HepG2 (cell line): ENCODE data around the gene MXRA8. TPM values are rescaled to one million over a fixed set of nuclear protein-coding genes. Genes with fewer than 3 reads are reported as not detected.

Experiments
- ATAC-seq: fragments of 200-7000 bp; cut with Tn5 transposase; 3 replicates; pipeline ENCODE4 v1.9.1; 2020; ENCODE audit warnings: mild to moderate bottlenecking, moderate library complexity
- BruUV-seq: library from RNA; stranded (reverse); fragments of 400-500 nt; replicated peaks from 2 replicates; lab custom pipeline; 2021; lab: Mats Ljungman, UMichigan
- CTCF ChIA-PET: fragments of 300-600 bp; formaldehyde crosslinking; extraction: SDS; loops from one replicate; lab custom pipeline; 2021; ENCODE audit warnings: low total read pairs, inconsistent platforms, low intra/inter-chr PET ratio; lab: Yijun Ruan, JAX
- POLR2A ChIA-PET: fragments of 350-600 bp; sonication (Branson Sonifier 250); formaldehyde crosslinking; loops from one replicate; lab custom pipeline; 2020; ENCODE audit warnings: antibody characterized with exemption, inconsistent platforms; lab: Yijun Ruan, JAX
- DNase-seq: peaks from one replicate; pipeline ENCODE4 v3.0.0-alpha.2; 2015; ENCODE audit warnings: low spot score
- FAIRE-seq: peaks from 3 replicates; lab custom pipeline; 2011; peaks lifted over from hg19 to GRCh38; lab: Jason Lieb, UNC
- H2AFZ ChIP-seq: one replicate; pipeline ENCODE4 v1.6.1; 2011; ENCODE audit warnings: low read length, inconsistent platforms
- H3K27ac ChIP-seq: fragments of 300-600 bp; 3 replicates; pipeline ENCODE4 v1.8.0; 2011; ENCODE audit warnings: mixed run types, mild to moderate bottlenecking, mixed read lengths, low read length, inconsistent platforms; ENCODE audit not compliant: insufficient read depth; ENCODE audit errors: extremely low read length
- H3K27me3 ChIP-seq, 2 experiments: fragments of 200-600 bp in 1 of 2; 2 replicates in 1 of 2; 3 replicates in 1 of 2; pipeline versions ENCODE4 v1.6.0 to v1.8.0; 2011; ENCODE audit warnings: low read length in 2 of 2, mild to moderate bottlenecking in 2 of 2, moderate library complexity in 2 of 2, inconsistent platforms in 1 of 2; ENCODE audit not compliant: insufficient read depth in 2 of 2, control insufficient read depth in 1 of 2
- H3K36me3 ChIP-seq, 2 experiments: fragments of 200-600 bp in 1 of 2; replicated peaks in 1 of 2; 2 replicates in 1 of 2; 3 replicates in 1 of 2; pipeline versions ENCODE4 v1.5.1 to v1.8.0; 2011; ENCODE audit warnings: low read length in 2 of 2, inconsistent platforms in 1 of 2; ENCODE audit not compliant: insufficient read depth in 2 of 2, control insufficient read depth in 1 of 2
- H3K4me1 ChIP-seq: 2 replicates; pipeline ENCODE4 v1.5.1; 2012; ENCODE audit warnings: low read length, inconsistent platforms; ENCODE audit not compliant: insufficient read depth
- H3K4me2 ChIP-seq: 2 replicates; pipeline ENCODE4 v1.6.0; 2011; ENCODE audit warnings: low read depth, low read length, inconsistent platforms
- H3K4me3 ChIP-seq, 3 experiments: fragments of 200-600 bp in 1 of 3; sonication (generic), shearing (Covaris generic) in 1 of 3; replicated peaks in 1 of 3; 2 replicates each; pipeline ENCODE4 v1.5.1; 2011 to 2016; ENCODE audit warnings: low read length in 3 of 3, inconsistent platforms in 2 of 3, low read depth in 2 of 3, mild to moderate bottlenecking in 2 of 3, control low read depth in 1 of 3, mixed read lengths in 1 of 3; ENCODE audit not compliant: insufficient read depth in 1 of 3
- H3K79me2 ChIP-seq: one replicate; pipeline ENCODE4 v1.6.1; 2011; ENCODE audit warnings: low read length, inconsistent platforms; ENCODE audit not compliant: insufficient read depth
- H3K9ac ChIP-seq: 2 replicates; pipeline ENCODE4 v1.6.0; 2011; ENCODE audit warnings: mild to moderate bottlenecking, low read depth, low read length, inconsistent platforms; ENCODE audit not compliant: insufficient read depth
- H3K9me3 ChIP-seq: 2 replicates; pipeline ENCODE4 v1.5.1; 2012; ENCODE audit warnings: mild to moderate bottlenecking, low read length
- H4K20me1 ChIP-seq: 2 replicates; pipeline ENCODE4 v1.6.0; 2011; ENCODE audit warnings: inconsistent platforms, mild to moderate bottlenecking, low read length, moderate library complexity; ENCODE audit not compliant: insufficient read depth
- ARNTL ChIP-seq: sonication (generic); formaldehyde crosslinking; IDR thresholded peaks from 2 replicates; pipeline ENCODE4 v1.4.0; 2020; ENCODE audit warnings: mild to moderate bottlenecking, missing genetic modification reagents
- LCORL ChIP-seq, 2 experiments: fragments of 450-650 bp in 1 of 2; sonication (generic) in 1 of 2; formaldehyde crosslinking in 1 of 2; IDR thresholded peaks; 2 replicates each; pipeline versions ENCODE4 v1.5.0 to v1.6.1; 2017 to 2020; ENCODE audit warnings: antibody characterized with exemption in 1 of 2, missing genetic modification reagents in 1 of 2
- NFIB ChIP-seq: sonication (generic); formaldehyde crosslinking; IDR thresholded peaks from 2 replicates; pipeline ENCODE4 v1.9.0; 2021; ENCODE audit warnings: missing genetic modification reagents, mild to moderate bottlenecking, borderline replicate concordance
- NFYC ChIP-seq: IDR thresholded peaks from 2 replicates; pipeline ENCODE4 v1.6.1; 2016; ENCODE audit warnings: missing genetic modification reagents, missing compliant biosample characterization
- NR2F6 ChIP-seq, 2 experiments: IDR thresholded peaks; 2 replicates each; pipeline ENCODE4 v1.6.1; 2016; ENCODE audit warnings: antibody characterized with exemption in 1 of 2, mild to moderate bottlenecking in 1 of 2
- POLR2G ChIP-seq: fragments of 200-400 bp; formaldehyde crosslinking; IDR thresholded peaks from 2 replicates; pipeline ENCODE4 v1.6.1; 2018; ENCODE audit warnings: mild to moderate bottlenecking, low read depth, low read length, moderate library complexity
- THAP11 ChIP-seq: IDR thresholded peaks from 2 replicates; pipeline ENCODE4 v1.6.1; 2016; ENCODE audit warnings: missing biosample characterization, missing genetic modification reagents
- XRCC5 ChIP-seq: fragments of 200-400 bp; formaldehyde crosslinking; optimal IDR thresholded peaks from 2 replicates; pipeline ENCODE3; 2017; ENCODE audit warnings: mild to moderate bottlenecking, low read length
- ZFP36 ChIP-seq: fragments of 150-350 bp; IDR thresholded peaks from 2 replicates; pipeline ENCODE4 v1.6.1; 2018; ENCODE audit warnings: borderline replicate concordance, low read length, low read depth; ENCODE audit not compliant: partially characterized antibody
- ZKSCAN8 ChIP-seq: IDR thresholded peaks from 2 replicates; pipeline ENCODE4 v1.6.1; 2016; ENCODE audit warnings: borderline replicate concordance, missing genetic modification reagents, missing compliant biosample characterization
- ZNF772 ChIP-seq: sonication (generic); formaldehyde crosslinking; IDR thresholded peaks from 2 replicates; pipeline ENCODE4 v1.5.0; 2020; ENCODE audit warnings: mild to moderate bottlenecking, missing genetic modification reagents
- ZSCAN29 ChIP-seq: sonication (generic); formaldehyde crosslinking; conservative IDR thresholded peaks from 2 replicates; pipeline ENCODE4 v1.4.0; 2020; ENCODE audit warnings: mild to moderate bottlenecking, missing genetic modification reagents
- WGBS: methylation state at CpG from one replicate; pipeline ENCODE4 v1.1.6; 2017; ENCODE audit warnings: low lambda C conversion rate; 5-methylcytosine and 5-hydroxymethylcytosine counted together
- in situ Hi-C: cut with HindIII; loops from 2 replicates; pipeline ENCODE4 v1.10.0; 2017; ENCODE audit warnings: low pct_unique_long_range_greater_than_20kb; ENCODE audit not compliant: extremely low pct_ligation_motif_present
- intact Hi-C: fragments of 100-400 bp; cut with micrococcal nuclease; formaldehyde crosslinking; loops from one replicate; pipeline ENCODE4 v1.10.0; 2022; ENCODE audit not compliant: unreplicated experiment
- polyA plus RNA-seq, 8 experiments: library from polyadenylated mRNA; depleted of rRNA in 3 of 8; stranded (reverse) in 7 of 8; unstranded in 1 of 8; fragments of >200 nt; fragmentation: Illumina TruSeq in 4 of 8; extraction: Trizol in 4 of 8; gene quantifications; 2 replicates each; pipeline versions ENCODE4 v1.2.1 to v1.2.3, GENCODE V29; 2011 to 2016; ENCODE audit warnings: low read depth in 4 of 8, missing spikeins in 1 of 8, mixed read lengths in 1 of 8; ENCODE audit not compliant: insufficient read depth in 1 of 8
- total RNA-seq, 5 experiments: library from RNA; depleted of rRNA; stranded (reverse); fragments of >200 nt; fragmentation: Illumina TruSeq; extraction: Trizol; gene quantifications; 2 replicates each; pipeline ENCODE4 v1.2.3, GENCODE V29; 2016; ENCODE audit warnings: low read depth in 1 of 5
- TF ChIP-seq, protein P1 (sequence below): IDR thresholded peaks from 2 replicates; pipeline ENCODE4 v1.6.1; 2012; ENCODE audit warnings: low read depth, low read length, improper control_type of control experiment
- TF ChIP-seq, protein P2 (sequence below): sonication (generic); formaldehyde crosslinking; IDR thresholded peaks from 2 replicates; pipeline ENCODE4 v1.4.0; 2020; ENCODE audit warnings: low read depth, mild to moderate bottlenecking, missing genetic modification reagents
- TF ChIP-seq, protein P3 (sequence below): sonication (generic); formaldehyde crosslinking; IDR thresholded peaks from 2 replicates; pipeline ENCODE4 v1.4.0; 2020; ENCODE audit warnings: missing genetic modification reagents, borderline replicate concordance
- TF ChIP-seq, protein P4 (sequence below): IDR thresholded peaks from 2 replicates; pipeline ENCODE4 v1.6.1; 2016; ENCODE audit warnings: missing genetic modification reagents, missing compliant biosample characterization
- TF ChIP-seq, protein P5 (sequence below): sonication (generic); formaldehyde crosslinking; IDR thresholded peaks from 2 replicates; pipeline ENCODE4 v1.8.0; 2022; ENCODE audit warnings: missing genetic modification reagents, mild to moderate bottlenecking, moderate library complexity, borderline replicate concordance

MXRA8 gene
- total and polyA plus RNA-seq, 2 of the 13 experiments (the other 11 are each of a cell fraction or from before 2014, with no cell fraction given) = 19.8 to 44.8 TPM

DNA sequence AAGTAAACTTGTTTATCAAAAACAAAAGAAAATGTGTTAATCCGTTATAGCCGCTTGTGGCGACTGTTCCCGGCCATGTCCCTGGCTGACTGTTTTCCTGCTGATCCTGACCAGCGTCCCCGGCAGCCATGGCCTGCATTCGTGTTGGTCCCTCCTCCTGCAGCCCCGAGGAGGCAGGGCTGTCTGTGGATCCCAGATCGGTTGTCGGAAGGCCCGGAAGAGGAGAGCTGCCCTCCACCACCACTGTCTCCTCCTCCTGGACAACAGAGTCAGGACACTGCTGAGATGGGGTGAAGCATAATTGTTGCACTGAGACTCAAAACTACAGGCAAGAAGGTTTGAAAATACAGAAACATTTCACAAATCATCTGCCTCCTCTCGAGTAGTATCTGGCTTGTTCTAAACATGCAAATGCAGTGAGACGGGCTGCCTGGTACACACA lies 3.6 kb upstream of the MXRA8 start:
- ChIA-PET CTCF (no interaction called here), POLR2A (interaction anchor here (1.0 to 1.6 kb wide), 3 partner anchors 10 to 15 kb away, joined by 6 to 15 read pairs (median 7); partner anchors contain the start of gene AURKAIP1)
- Histone ChIP-seq H3K4me3 (peak overlapping the region; percentile 23 to 48 (median 25); a peak in 5 of 6 replicates), H3K27me3 (no peaks in the 10 kb centered on the region), H3K4me2 (peak overlapping the region; percentile 74), H2AFZ (peak overlapping the region; percentile 75), H3K36me3 (no peaks in the 10 kb centered on the region), H3K9ac (peak overlapping the region; percentile 48), H3K27ac (peak overlapping the region; percentile 24), H4K20me1 (no peaks in the 10 kb centered on the region), H3K4me1 (peaks cover 53% of the 10 kb centered on the region), H3K9me3 (no peaks in the 10 kb centered on the region), H3K79me2 (peaks cover under 1% of the 10 kb centered on the region)
- 0% methylated on average over 13 of the region's 13 CpGs for WGBS
- intact Hi-C loops (no loop called here), in situ Hi-C loops (no loop called here)
- no TSS peak for BruUV-seq
- DNase-seq (peak; percentile 75), FAIRE-seq (peak; percentile 60), ATAC-seq (peak; percentile 60)
- TF ChIP-seq NFYC (CRISPR knock-in tag) = 0 out of 2 replicates have a peak, but pooled peaks have one; percentile 24
- 0 out of 2 replicates have a peak, but pooled peaks have one; percentile 23 for TF ChIP-seq ZSCAN29 (CRISPR knock-in tag)
- TF ChIP-seq ZNF772 (CRISPR knock-in tag) = peak; percentile 51; the same call in 1 of the 2 replicates
- TF ChIP-seq XRCC5 = peak; percentile 71
- TF ChIP-seq NFIB (CRISPR knock-in tag) = no peak
- 0 out of 2 replicates have a peak, but pooled peaks have one; percentile 32 for TF ChIP-seq ARNTL (CRISPR knock-in tag)
- peak; percentile 63; the same call in 1 of the 2 replicates for TF ChIP-seq POLR2G
- TF ChIP-seq LCORL (IDR thresholded peaks at IDR 0.05) = no peak
- peak; percentile 14; the same call in 1 of the 2 replicates for TF ChIP-seq LCORL (CRISPR knock-in tag; IDR thresholded peaks at IDR 0.05)
- no peak for TF ChIP-seq ZFP36
- TF ChIP-seq, protein P1, sequence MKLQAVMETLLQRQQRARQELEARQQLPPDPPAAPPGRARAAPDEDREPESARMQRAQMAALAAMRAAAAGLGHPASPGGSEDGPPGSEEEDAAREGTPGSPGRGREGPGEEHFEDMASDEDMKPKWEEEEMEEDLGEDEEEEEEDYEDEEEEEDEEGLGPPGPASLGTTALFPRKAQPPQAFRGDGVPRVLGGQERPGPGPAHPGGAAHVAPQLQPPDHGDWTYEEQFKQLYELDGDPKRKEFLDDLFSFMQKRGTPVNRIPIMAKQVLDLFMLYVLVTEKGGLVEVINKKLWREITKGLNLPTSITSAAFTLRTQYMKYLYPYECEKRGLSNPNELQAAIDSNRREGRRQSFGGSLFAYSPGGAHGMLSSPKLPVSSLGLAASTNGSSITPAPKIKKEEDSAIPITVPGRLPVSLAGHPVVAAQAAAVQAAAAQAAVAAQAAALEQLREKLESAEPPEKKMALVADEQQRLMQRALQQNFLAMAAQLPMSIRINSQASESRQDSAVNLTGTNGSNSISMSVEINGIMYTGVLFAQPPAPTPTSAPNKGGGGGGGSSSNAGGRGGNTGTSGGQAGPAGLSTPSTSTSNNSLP = no peak
- TF ChIP-seq ZKSCAN8 (CRISPR knock-in tag) = peak; percentile 86
- peak; percentile 19; the same call in 1 of the 2 replicates for TF ChIP-seq THAP11 (CRISPR knock-in tag)
- TF ChIP-seq, protein P2, sequence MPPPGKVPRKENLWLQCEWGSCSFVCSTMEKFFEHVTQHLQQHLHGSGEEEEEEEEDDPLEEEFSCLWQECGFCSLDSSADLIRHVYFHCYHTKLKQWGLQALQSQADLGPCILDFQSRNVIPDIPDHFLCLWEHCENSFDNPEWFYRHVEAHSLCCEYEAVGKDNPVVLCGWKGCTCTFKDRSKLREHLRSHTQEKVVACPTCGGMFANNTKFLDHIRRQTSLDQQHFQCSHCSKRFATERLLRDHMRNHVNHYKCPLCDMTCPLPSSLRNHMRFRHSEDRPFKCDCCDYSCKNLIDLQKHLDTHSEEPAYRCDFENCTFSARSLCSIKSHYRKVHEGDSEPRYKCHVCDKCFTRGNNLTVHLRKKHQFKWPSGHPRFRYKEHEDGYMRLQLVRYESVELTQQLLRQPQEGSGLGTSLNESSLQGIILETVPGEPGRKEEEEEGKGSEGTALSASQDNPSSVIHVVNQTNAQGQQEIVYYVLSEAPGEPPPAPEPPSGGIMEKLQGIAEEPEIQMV (CRISPR knock-in tag) = no peak
- TF ChIP-seq, protein P3, sequence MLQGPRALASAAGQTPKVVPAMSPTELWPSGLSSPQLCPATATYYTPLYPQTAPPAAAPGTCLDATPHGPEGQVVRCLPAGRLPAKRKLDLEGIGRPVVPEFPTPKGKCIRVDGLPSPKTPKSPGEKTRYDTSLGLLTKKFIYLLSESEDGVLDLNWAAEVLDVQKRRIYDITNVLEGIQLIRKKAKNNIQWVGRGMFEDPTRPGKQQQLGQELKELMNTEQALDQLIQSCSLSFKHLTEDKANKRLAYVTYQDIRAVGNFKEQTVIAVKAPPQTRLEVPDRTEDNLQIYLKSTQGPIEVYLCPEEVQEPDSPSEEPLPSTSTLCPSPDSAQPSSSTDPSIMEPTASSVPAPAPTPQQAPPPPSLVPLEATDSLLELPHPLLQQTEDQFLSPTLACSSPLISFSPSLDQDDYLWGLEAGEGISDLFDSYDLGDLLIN (CRISPR knock-in tag) = no peak
- peak; percentile 29; the same call in 1 of the 2 replicates for TF ChIP-seq NR2F6 (IDR thresholded peaks at IDR 0.05)
- peak; percentile 58; the same call in 1 of the 2 replicates for TF ChIP-seq NR2F6 (CRISPR knock-in tag; IDR thresholded peaks at IDR 0.05)
- TF ChIP-seq, protein P4, sequence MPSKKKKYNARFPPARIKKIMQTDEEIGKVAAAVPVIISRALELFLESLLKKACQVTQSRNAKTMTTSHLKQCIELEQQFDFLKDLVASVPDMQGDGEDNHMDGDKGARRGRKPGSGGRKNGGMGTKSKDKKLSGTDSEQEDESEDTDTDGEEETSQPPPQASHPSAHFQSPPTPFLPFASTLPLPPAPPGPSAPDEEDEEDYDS (CRISPR knock-in tag) = peak; percentile 33
- TF ChIP-seq, protein P5, sequence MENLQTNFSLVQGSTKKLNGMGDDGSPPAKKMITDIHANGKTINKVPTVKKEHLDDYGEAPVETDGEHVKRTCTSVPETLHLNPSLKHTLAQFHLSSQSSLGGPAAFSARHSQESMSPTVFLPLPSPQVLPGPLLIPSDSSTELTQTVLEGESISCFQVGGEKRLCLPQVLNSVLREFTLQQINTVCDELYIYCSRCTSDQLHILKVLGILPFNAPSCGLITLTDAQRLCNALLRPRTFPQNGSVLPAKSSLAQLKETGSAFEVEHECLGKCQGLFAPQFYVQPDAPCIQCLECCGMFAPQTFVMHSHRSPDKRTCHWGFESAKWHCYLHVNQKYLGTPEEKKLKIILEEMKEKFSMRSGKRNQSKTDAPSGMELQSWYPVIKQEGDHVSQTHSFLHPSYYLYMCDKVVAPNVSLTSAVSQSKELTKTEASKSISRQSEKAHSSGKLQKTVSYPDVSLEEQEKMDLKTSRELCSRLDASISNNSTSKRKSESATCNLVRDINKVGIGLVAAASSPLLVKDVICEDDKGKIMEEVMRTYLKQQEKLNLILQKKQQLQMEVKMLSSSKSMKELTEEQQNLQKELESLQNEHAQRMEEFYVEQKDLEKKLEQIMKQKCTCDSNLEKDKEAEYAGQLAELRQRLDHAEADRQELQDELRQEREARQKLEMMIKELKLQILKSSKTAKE (CRISPR knock-in tag) = peak; percentile 55; the same call in 1 of the 2 replicates
